Lower lobe of right lung (tissue), 2 donors: ENCODE results near the gene CSTF3. TPM values are rescaled to one million over a fixed set of nuclear protein-coding genes. Genes with fewer than 3 reads are reported as not detected.

ENCODE experiments used
- ATAC-seq, 2 donors: fragments of 200-7000 bp; cut with Tn5 transposase; one replicate each; pipeline ENCODE4 v1.9.1; 2020 to 2022; ENCODE audit warnings: mild to moderate bottlenecking in 2 of 2, moderate library complexity in 2 of 2
- DNase-seq: peaks from one replicate; pipeline ENCODE4 v3.0.0-alpha.2; 2020
- H3K27ac ChIP-seq: fragments of 200-600 bp; one replicate; pipeline ENCODE4 v1.8.0; 2022
- H3K27me3 ChIP-seq: fragments of 200-600 bp; one replicate; pipeline ENCODE4 v1.8.0; 2022; ENCODE audit warnings: low read depth
- H3K36me3 ChIP-seq: fragments of 200-600 bp; one replicate; pipeline ENCODE4 v1.8.0; 2022; ENCODE audit warnings: mild to moderate bottlenecking
- H3K4me1 ChIP-seq: fragments of 200-600 bp; one replicate; pipeline ENCODE4 v1.8.0; 2022
- H3K4me3 ChIP-seq: fragments of 200-600 bp; one replicate; pipeline ENCODE4 v1.8.0; 2022; ENCODE audit warnings: mild to moderate bottlenecking
- H3K9me3 ChIP-seq: fragments of 200-600 bp; one replicate; pipeline ENCODE4 v1.8.0; 2022
- CTCF ChIP-seq: fragments of 200-600 bp; IDR thresholded peaks from one replicate; pipeline ENCODE4 v1.8.0; 2022; ENCODE audit warnings: antibody characterized with exemption, mild to moderate bottlenecking
- intact Hi-C: fragments of 100-400 bp; cut with DNase I; formaldehyde crosslinking; loops from one replicate; pipeline ENCODE4 v1.11.0; 2022
- total RNA-seq: library from RNA; stranded (reverse); fragmentation: NEBNext Ultra II Directional; extraction: Animal tissue kit (Norgen Biotek cat#: 25700); gene quantifications from one replicate; pipeline ENCODE4 v1.2.1, GENCODE V29; 2021
- donor health status: DM: no; HTN: yes; CAD: no; lungs with severe emphysema.

The CSTF3 gene
- total RNA-seq, 1 donor from 2014 or later, result 20.4 TPM

- Histone ChIP-seq H3K27ac (no peak overlapping the region), H3K27me3 (no peaks in the 10 kb centered on the region), H3K4me3 (no peak overlapping the region), H3K36me3 (no peaks in the 10 kb centered on the region), H3K9me3 (no peaks in the 10 kb centered on the region), H3K4me1 (no peaks in the 10 kb centered on the region)
- intact Hi-C loops, result no loop called here
- DNase-seq, result no peak
- no peak for TF ChIP-seq CTCF
- ATAC-seq, result no peak
Measured at GRCh38 chr11:33147559-33147958, 13.7 kb downstream of the CSTF3 start.

- Histone ChIP-seq H3K9me3 (no peaks in the 10 kb centered on the region), H3K27me3 (no peaks in the 10 kb centered on the region), H3K36me3 (peaks cover 20% of the 10 kb centered on the region), H3K4me1 (peaks cover 7% of the 10 kb centered on the region), H3K27ac (no peak overlapping the region), H3K4me3 (no peak overlapping the region)
- no peak for TF ChIP-seq CTCF
- ATAC-seq, result no peak
- intact Hi-C loops, result no loop called here
- no peak for DNase-seq
Measured at GRCh38 chr11:33135768-33136443, 25.4 kb downstream of the CSTF3 start.

- H3K4me1 ChIP-seq, result peaks cover 7% of the 10 kb centered on the region
Measured at GRCh38 chr11:33135216-33135615, 26.1 kb downstream of the CSTF3 start.

GRCh38 chr11:33134276-33134675 lies 27.0 kb downstream of the CSTF3 start:
- H3K36me3 ChIP-seq, result peaks cover 3% of the 10 kb centered on the region
- peaks cover 7% of the 10 kb centered on the region for H3K4me1 ChIP-seq
- no peak overlapping the region for H3K4me3 ChIP-seq
- H3K9me3 ChIP-seq, result no peaks in the 10 kb centered on the region
- DNase-seq (no peak), ATAC-seq (no peak)
- intact Hi-C loops, result no loop called here
- H3K27ac ChIP-seq, result no peak overlapping the region
- no peak for TF ChIP-seq CTCF
- H3K27me3 ChIP-seq, result no peaks in the 10 kb centered on the region

More at GRCh38 chr11:33135216-33135615, 26.1 kb downstream of the CSTF3 start:
- intact Hi-C loops, result no loop called here
- Histone ChIP-seq H3K36me3 (peaks cover 13% of the 10 kb centered on the region), H3K27me3 (no peaks in the 10 kb centered on the region), H3K4me3 (no peak overlapping the region), H3K9me3 (no peaks in the 10 kb centered on the region), H3K27ac (no peak overlapping the region)
- no peak for TF ChIP-seq CTCF
- DNase-seq (no peak), ATAC-seq (peak in 1 of 2 donors; percentile 62)

GRCh38 chr11:33133761-33134160 lies 27.5 kb downstream of the CSTF3 start:
- DNase-seq, result no peak
- no peaks in the 10 kb centered on the region for H3K36me3 ChIP-seq
- no peaks in the 10 kb centered on the region for H3K9me3 ChIP-seq
- H3K4me1 ChIP-seq, result peaks cover 7% of the 10 kb centered on the region
- TF ChIP-seq CTCF, result no peak
- no peak overlapping the region for H3K4me3 ChIP-seq
- no peak overlapping the region for H3K27ac ChIP-seq
- H3K27me3 ChIP-seq, result no peaks in the 10 kb centered on the region
- intact Hi-C loops, result no loop called here
- no peak for ATAC-seq
